Measurements from ENCODE around the gene HRH1. TPM values are rescaled to one million over a fixed set of nuclear protein-coding genes. Genes with fewer than 3 reads are reported as not detected.
A peak's percentile ranks its signal among the peaks of the same experiment; 100 is the strongest.

The HRH1 gene
- total and polyA plus RNA-seq, 2 donors (not counting 3 experiments of a cell fraction or from before 2014, with no cell fraction given), result 16.2 to 21.2 TPM

DNA sequence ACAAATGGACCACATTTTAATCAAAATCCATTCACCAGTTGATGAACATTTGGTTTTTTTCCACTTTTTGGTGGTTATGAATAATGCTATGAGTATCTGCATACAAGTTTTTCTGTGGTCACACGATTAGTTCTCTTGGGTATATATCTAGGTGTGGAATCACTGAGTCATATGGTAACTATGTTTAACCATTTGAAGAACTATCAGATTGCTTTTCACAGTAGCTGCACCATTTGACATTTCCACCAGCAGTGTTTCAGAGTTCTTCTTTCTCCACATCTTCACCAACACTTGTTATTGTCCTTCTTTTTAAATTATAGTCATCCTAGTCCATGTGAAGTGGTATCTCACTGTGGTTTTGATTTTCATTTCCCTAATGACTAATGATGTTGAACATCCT lies 84.6 kb downstream of the HRH1 start:
- Histone ChIP-seq H3K4me3 (replicated peaks in 1 of 3; ENCODE audit: insufficient read depth in 1 of 3, low read depth in 1 of 3, low read length in 3 of 3) (no peak overlapping the region), H4K20me1 (replicated peaks; ENCODE audit: control insufficient read depth, extremely low read depth, insufficient read depth, low read length) (no peaks in the 10 kb centered on the region), H3K27ac (ENCODE audit: insufficient read depth, low read depth, low read length) (peak overlapping the region; percentile 83), H3K4me1 (ENCODE audit: control insufficient read depth, extremely low read depth, insufficient read depth, low read length) (peaks cover 23% of the 10 kb centered on the region), H2AFZ (ENCODE audit: low read depth, low read length) (no peak overlapping the region), H3K36me3 (ENCODE audit: control insufficient read depth in 2 of 2, extremely low read depth in 1 of 2, insufficient read depth in 2 of 2, low read length in 2 of 2) (peaks cover 0 to 4% of the 10 kb centered on the region in 2 experiments), H3K4me2 (ENCODE audit: insufficient read depth, low read length) (peak overlapping the region; percentile 73), H3K27me3 (ENCODE audit: control insufficient read depth in 2 of 2, insufficient read depth in 2 of 2, low read length in 2 of 2) (no peaks in the 10 kb centered on the region), H3K9me3 (replicated peaks; ENCODE audit: control insufficient read depth, insufficient read depth, low read length) (no peaks in the 10 kb centered on the region), H3K9me1 (replicated peaks; ENCODE audit: control insufficient read depth, extremely low read depth, insufficient read depth, low read length) (no peaks in the 10 kb centered on the region), H3K79me2 (ENCODE audit: control insufficient read depth, insufficient read depth, low read length) (peaks cover 34% of the 10 kb centered on the region), H3K9ac (replicated peaks; ENCODE audit: extremely low read depth, insufficient read depth, low read length) (peak overlapping the region; percentile 58)
- CTCF ChIA-PET, result interaction anchor here (0.6 to 3.7 kb wide), 8 partner anchors 10 to 154 kb away, joined by 3 to 18 read pairs (median 6); partner anchors contain the start of genes ATG7 and HRH1
- no TSS peak for BruUV-seq (replicated peaks)
- intact Hi-C loops (cut with micrococcal nuclease), result loop anchor here (1.0 kb wide), 5 partner anchors 13 to 89 kb away; partner anchors contain the start of gene ATG7
- POLR2A ChIA-PET, result interaction anchor here (1.7 kb wide), 1 partner anchor 50 kb away, joined by 11 read pairs; no protein-coding TSS in a partner anchor
- FAIRE-seq (peak; percentile 57), DNase-seq (ENCODE audit: low read depth, low spot score) (peak; percentile 20)
- dilution Hi-C loops (cut with MboI; ENCODE audit: extremely low pct_ligation_motif_present, low sequenced_read_pairs), result no loop called here
- TF ChIP-seq GATA2 (IDR thresholded peaks at IDR 0.05; ENCODE audit: insufficient read depth, insufficient read length, low read depth, low read length), result peak; percentile 30
- no peak for TF ChIP-seq POLR2AphosphoS5 (IDR thresholded peaks at IDR 0.05; ENCODE audit: insufficient read depth, low read depth, low read length)
- TF ChIP-seq FOS (IDR thresholded peaks at IDR 0.05; ENCODE audit: borderline replicate concordance, insufficient read depth, low read length), result peak; percentile 12
- TF ChIP-seq CTCF (IDR thresholded peaks at IDR 0.05; ENCODE audit: extremely low read depth in 1 of 2, insufficient read depth in 1 of 2, low read depth in 1 of 2, low read length in 2 of 2), result no peak
- TF ChIP-seq EZH2 (IDR thresholded peaks at IDR 0.05; ENCODE audit: borderline replicate concordance, low read depth, low read length, severe bottlenecking), result no peak
